Measurements from ENCODE around the gene S1PR2. TPM values are rescaled to one million over a fixed set of nuclear protein-coding genes. Genes with fewer than 3 reads are reported as not detected.

Gene S1PR2
- total and polyA plus RNA-seq, 9 of the 15 experiments (the other 6 are each of a cell fraction or from before 2014, with no cell fraction given) = 1.5 to 3.9 (median 2.0) TPM

DNA sequence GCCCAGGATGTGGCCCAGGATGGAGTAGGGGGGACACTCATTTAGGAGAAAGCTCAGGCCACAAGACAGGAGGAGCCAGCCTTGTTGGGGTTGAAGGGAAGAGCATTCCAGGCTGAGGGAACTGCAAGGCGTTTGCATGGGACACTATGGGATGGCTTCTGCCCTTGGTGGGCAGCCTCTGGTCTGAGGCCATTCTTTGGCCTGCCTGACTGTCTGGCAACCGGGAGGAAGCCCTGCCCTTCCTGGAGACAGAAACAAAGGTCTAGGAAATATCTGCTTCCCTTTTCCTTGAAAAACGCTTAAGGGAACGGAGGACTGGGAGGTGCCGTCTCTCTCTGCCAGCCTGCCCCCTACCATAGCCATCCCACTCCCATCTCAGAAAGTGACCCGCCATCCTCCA is 36.9 kb upstream of the S1PR2 start:
- no TSS peak for BruUV-seq (replicated peaks)
- DNase-seq (ENCODE audit: extremely low read depth in 1 of 4, low spot score in 3 of 4) (no peak), FAIRE-seq (no peak), ATAC-seq (no peak)
- H3K27ac ChIP-seq (ENCODE audit: extremely low read depth, low read depth, low read length) = no peak overlapping the region
- peak overlapping the region in 1 of 2 experiments; percentile 61; a peak in 2 of 4 replicates for H3K9ac ChIP-seq (ENCODE audit: insufficient read depth in 1 of 2, low read depth in 2 of 2, low read length in 2 of 2)
- no peak overlapping the region for H3K4me3 ChIP-seq
- no peak for TF ChIP-seq RBM39 (optimal IDR thresholded peaks at IDR 0.05; ENCODE audit: low read depth, low read length)
- TF ChIP-seq ZNF561 (CRISPR knock-in tag; conservative IDR thresholded peaks at IDR 0.05) = no peak
- no peak for TF ChIP-seq TFAP4 (CRISPR knock-in tag; IDR thresholded peaks at IDR 0.05; ENCODE audit: borderline replicate concordance)
- TF ChIP-seq ZNF347 (CRISPR knock-in tag; IDR thresholded peaks at IDR 0.05; ENCODE audit: low read depth) = no peak
- TF ChIP-seq GATAD2B (IDR thresholded peaks at IDR 0.05; ENCODE audit: borderline replicate concordance) = no peak
- TF ChIP-seq MYBL2 (IDR thresholded peaks at IDR 0.05; ENCODE audit: low read depth) = no peak
- TF ChIP-seq MYBL2 (CRISPR knock-in tag; IDR thresholded peaks at IDR 0.05; ENCODE audit: borderline replicate concordance) = no peak
- no peak for TF ChIP-seq ZNF253 (CRISPR knock-in tag; conservative IDR thresholded peaks at IDR 0.05)
- no peak for TF ChIP-seq ZKSCAN8 (CRISPR knock-in tag; IDR thresholded peaks at IDR 0.05)
- TF ChIP-seq ZNF583 (CRISPR knock-in tag; IDR thresholded peaks at IDR 0.05) = no peak
- TF ChIP-seq PHB2 (IDR thresholded peaks at IDR 0.05; ENCODE audit: low read depth) = no peak
- no peak for TF ChIP-seq ZNF589 (CRISPR knock-in tag; IDR thresholded peaks at IDR 0.05; ENCODE audit: low read depth)
- TF ChIP-seq HDAC1 (IDR thresholded peaks at IDR 0.05) = no peak
- TF ChIP-seq ZNF609 (CRISPR knock-in tag; IDR thresholded peaks at IDR 0.05; ENCODE audit: borderline replicate concordance) = no peak
- no peak for TF ChIP-seq TCFL5 (CRISPR knock-in tag; conservative IDR thresholded peaks at IDR 0.05)
- TF ChIP-seq ZNF408 (CRISPR knock-in tag; IDR thresholded peaks at IDR 0.05; ENCODE audit: low read depth) = no peak
- no peak for TF ChIP-seq NCOA1 (IDR thresholded peaks at IDR 0.05; ENCODE audit: low read depth)
- TF ChIP-seq ZNF232 (CRISPR knock-in tag; IDR thresholded peaks at IDR 0.05) = no peak
- TF ChIP-seq SIN3B (IDR thresholded peaks at IDR 0.05; ENCODE audit: low read depth) = no peak
- no peak for TF ChIP-seq DACH1 (IDR thresholded peaks at IDR 0.05; ENCODE audit: partially characterized antibody)
- H2AFZ ChIP-seq (ENCODE audit: low read depth, low read length) = 0 out of 2 replicates have a peak overlapping the region, but pooled peaks have one; percentile 8
- no peak overlapping the region for H3K4me2 ChIP-seq (ENCODE audit: insufficient read depth, low read length)
- H4K20me1 ChIP-seq (replicated peaks; ENCODE audit: control insufficient read depth, insufficient read depth, low read length) = no peaks in the 10 kb centered on the region
- no peaks in the 10 kb centered on the region for H3K9me3 ChIP-seq (replicated peaks; ENCODE audit: control insufficient read depth, insufficient read depth, low read depth, low read length)
- in situ Hi-C loops (cut with MboI) (no loop called here), intact Hi-C loops (cut with micrococcal nuclease) (no loop called here)
- 61% methylated on average over 6 of the region's 6 CpGs for WGBS (ENCODE audit: insufficient coverage, low coverage, missing lambda C conversion rate)
- H3K79me2 ChIP-seq (ENCODE audit: control insufficient read depth, insufficient read depth, low read length) = peaks cover 30% of the 10 kb centered on the region
- ChIA-PET CTCF (ENCODE audit: low intra/inter-chr PET ratio) (interaction anchor here (1.2 to 3.9 kb wide), 2 partner anchors 21 to 121 kb away, joined by 3 to 77 read pairs; no protein-coding TSS in a partner anchor), POLR2A (interaction anchor here (0.6 to 1.1 kb wide), 2 partner anchors 43 to 115 kb away, joined by 3 read pairs; no protein-coding TSS in a partner anchor)
- H3K27me3 ChIP-seq (ENCODE audit: control insufficient read depth in 2 of 2, insufficient read depth in 2 of 2, low read length in 2 of 2) = no peaks in the 10 kb centered on the region
- H3K4me1 ChIP-seq (replicated peaks in 1 of 2; ENCODE audit: control insufficient read depth in 2 of 2, insufficient read depth in 2 of 2, low read length in 2 of 2) = peaks cover 16 to 33% of the 10 kb centered on the region in 2 experiments; a peak in 4 of 5 replicates
- H3K36me3 ChIP-seq (ENCODE audit: control insufficient read depth, insufficient read depth, low read length) = peaks cover 5% of the 10 kb centered on the region; the same call in 1 of the 3 replicates
- no peaks in the 10 kb centered on the region for H3K9me1 ChIP-seq (ENCODE audit: control insufficient read depth, insufficient read depth, low read length)

All from K562 (cell line).